ENCODE data around the gene FLOT1. TPM values are rescaled to one million over a fixed set of nuclear protein-coding genes. Genes with fewer than 3 reads are reported as not detected.
A peak's percentile ranks its signal among the peaks of the same experiment; 100 is the strongest.

Gene FLOT1
- total RNA-seq, 1 donor = 119 TPM

DNA sequence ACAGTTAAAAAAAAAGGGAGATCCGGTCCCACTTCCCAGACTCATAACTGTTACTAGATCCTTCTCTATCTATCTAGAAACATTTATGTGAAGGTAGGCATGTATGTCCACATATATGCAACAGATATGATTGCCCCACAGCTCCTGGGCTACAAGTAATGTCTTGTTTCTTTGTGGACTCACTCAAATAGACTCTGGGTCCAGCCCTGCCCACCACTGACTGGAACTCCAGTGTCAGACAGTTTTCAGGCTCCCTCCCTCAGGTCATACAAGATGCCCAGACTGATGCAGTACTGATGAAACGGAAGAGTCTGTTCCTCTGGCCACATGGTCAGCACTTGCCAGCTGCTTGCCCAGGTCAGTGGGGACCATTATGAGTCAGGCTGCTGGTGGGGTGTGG is 32.6 kb upstream of the FLOT1 start:
- H3K4me3 ChIP-seq (ENCODE audit: low read depth, low read length) = no peak overlapping the region
- no peak for DNase-seq (ENCODE audit: low read depth)
- TF ChIP-seq, protein P1, sequence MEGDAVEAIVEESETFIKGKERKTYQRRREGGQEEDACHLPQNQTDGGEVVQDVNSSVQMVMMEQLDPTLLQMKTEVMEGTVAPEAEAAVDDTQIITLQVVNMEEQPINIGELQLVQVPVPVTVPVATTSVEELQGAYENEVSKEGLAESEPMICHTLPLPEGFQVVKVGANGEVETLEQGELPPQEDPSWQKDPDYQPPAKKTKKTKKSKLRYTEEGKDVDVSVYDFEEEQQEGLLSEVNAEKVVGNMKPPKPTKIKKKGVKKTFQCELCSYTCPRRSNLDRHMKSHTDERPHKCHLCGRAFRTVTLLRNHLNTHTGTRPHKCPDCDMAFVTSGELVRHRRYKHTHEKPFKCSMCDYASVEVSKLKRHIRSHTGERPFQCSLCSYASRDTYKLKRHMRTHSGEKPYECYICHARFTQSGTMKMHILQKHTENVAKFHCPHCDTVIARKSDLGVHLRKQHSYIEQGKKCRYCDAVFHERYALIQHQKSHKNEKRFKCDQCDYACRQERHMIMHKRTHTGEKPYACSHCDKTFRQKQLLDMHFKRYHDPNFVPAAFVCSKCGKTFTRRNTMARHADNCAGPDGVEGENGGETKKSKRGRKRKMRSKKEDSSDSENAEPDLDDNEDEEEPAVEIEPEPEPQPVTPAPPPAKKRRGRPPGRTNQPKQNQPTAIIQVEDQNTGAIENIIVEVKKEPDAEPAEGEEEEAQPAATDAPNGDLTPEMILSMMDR (IDR thresholded peaks at IDR 0.05; ENCODE audit: insufficient read depth, low read depth, low read length) = no peak

DNA sequence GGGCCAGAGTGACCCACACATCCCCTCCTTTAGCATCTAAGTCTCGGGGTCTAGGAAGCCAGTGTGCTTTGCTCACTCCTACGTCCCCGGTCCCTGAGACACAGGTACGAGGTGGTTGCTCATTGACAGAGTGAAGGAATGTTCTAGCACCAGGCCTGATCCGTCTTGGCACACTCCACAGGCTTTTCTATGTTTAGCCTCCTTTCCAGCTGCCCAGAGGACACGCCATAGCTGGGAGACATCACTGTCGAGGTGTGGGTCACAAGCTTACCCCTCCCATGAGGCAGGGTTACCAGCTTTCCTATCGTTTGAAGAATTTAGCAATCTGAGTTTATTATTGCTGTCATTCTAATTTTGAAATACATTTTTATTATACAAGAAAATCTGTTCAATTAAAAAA is 32.2 kb upstream of the FLOT1 start:
- TF ChIP-seq, protein P1 (IDR thresholded peaks at IDR 0.05; ENCODE audit: insufficient read depth, low read depth, low read length) = no peak

DNA sequence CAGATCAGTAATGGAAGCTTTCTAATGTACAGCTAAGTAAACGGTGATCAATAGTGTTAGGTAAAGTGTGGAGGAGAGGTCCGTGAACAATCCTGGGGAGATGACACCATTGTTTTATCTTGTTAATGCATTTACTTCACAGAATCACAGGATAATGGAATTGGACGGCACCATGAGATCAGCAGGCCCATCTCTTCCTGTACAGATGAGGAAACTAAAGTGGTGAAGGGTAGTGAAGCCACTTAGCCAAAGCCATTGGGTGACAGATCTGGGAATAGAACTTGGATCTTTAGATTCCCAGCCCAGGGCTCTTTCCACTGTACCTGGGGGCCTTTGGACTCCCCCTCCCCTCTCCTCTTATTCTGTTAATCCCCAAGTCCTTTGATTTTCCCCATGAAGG is 28.1 kb upstream of the FLOT1 start:
- no peak for DNase-seq (ENCODE audit: low read depth)
- TF ChIP-seq, protein P1 (IDR thresholded peaks at IDR 0.05; ENCODE audit: insufficient read depth, low read depth, low read length) = no peak
- no peak overlapping the region for H3K4me3 ChIP-seq (ENCODE audit: low read depth, low read length)

More for the DNA sequence above, 32.2 kb upstream of the FLOT1 start:
- no peak overlapping the region for H3K4me3 ChIP-seq (ENCODE audit: low read depth, low read length)
- no peak for DNase-seq (ENCODE audit: low read depth)

DNA sequence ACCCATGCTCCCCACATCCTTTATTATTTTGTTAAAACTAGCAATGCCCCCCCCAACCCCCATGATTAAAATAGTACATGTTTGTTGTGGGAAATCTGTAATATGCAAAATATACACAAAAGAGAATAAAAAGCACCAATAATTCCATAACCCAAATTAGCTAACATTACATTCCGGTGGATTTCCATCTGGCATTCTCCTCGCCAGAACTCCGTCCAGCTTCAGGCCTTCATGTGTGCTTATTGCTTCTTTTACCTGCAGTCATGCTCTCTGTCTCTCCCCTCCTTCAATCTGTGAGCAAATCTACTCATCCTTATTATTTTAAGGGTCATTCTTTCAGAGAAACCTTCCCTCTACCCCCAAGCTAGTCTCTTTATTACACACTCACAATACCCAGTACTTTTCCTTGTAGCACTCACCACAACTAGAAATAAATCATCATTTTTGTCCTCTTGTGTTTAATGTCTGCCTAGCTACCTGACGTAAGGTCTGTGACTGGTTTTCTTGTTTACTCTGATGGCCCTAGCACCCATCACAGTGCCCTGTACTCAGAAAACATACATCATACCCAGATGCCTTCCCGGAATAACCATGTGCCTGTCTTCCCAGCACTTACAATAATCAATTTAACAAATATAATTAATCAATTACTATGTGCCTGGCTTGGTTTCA is 27.5 kb upstream of the FLOT1 start:
- H3K4me3 ChIP-seq (ENCODE audit: low read depth, low read length) = no peak overlapping the region
- DNase-seq (ENCODE audit: low read depth) = peak; percentile 65
- TF ChIP-seq, protein P1 (IDR thresholded peaks at IDR 0.05; ENCODE audit: insufficient read depth, low read depth, low read length) = no peak

DNA sequence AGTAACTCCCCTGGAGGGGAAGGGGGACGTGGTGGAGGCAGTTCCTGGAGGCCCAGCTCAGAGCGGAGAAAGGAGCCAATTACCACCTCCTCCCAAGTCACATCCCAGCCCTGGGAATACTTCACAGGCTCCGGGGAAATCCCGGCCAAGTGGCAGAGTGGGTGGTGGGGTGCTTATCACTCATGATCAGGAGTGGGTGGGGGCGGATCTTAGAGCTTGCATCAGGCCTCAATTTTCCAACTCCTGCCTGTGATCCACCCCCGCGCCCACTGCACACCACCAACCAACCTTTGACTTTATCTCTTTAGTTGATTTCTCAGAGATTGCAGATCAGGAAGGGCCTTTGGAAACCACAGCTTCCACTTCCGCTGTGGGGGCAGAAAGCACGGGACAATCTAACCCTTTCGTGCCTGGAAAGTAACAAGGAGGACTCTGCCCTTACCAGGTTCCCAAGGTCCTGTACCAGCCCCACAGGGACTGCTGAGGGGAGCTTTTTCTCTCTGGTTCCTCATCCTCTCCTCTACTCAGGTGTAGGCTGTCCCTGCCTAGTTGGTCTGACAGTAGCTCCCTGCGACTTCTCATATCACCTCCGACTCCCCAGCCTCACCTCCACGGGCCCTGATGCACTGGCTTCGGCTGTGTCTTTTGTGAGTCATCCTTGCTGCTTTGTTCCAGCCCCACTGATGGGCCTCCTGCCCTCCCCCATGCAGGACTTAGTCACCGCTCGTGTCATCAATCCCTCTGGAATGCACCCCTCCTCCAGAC is 26.8 kb upstream of the FLOT1 start:
- no peak overlapping the region for H3K4me3 ChIP-seq (ENCODE audit: low read depth, low read length)
- TF ChIP-seq, protein P1 (IDR thresholded peaks at IDR 0.05; ENCODE audit: insufficient read depth, low read depth, low read length) = no peak
- DNase-seq (ENCODE audit: low read depth) = peak; percentile 95

DNA sequence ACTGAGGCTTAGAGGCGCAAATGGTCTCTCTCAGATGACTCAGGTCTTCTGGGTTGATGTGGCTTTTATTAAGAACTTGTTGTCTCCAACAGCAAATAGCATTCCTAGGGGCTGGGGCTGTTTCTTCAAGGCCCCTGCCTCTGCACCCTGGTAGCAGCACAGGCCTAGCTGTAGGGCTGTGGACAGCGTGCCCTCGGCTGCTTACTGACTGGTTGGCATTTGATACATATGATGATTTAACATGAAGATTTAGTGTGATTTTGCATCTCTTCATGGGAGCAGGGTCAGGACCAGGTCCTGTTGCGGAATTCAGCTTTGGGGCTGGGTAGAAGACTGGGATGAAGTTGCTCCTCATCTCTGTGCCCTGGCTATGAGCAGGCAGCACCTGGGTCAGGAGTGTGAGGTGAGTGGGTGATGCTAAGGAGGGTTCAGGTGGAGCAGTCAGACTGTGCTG is 26.2 kb upstream of the FLOT1 start:
- DNase-seq (ENCODE audit: low read depth) = no peak
- TF ChIP-seq, protein P1 (IDR thresholded peaks at IDR 0.05; ENCODE audit: insufficient read depth, low read depth, low read length) = no peak
- H3K4me3 ChIP-seq (ENCODE audit: low read depth, low read length) = no peak overlapping the region
